Measurements from ENCODE around the gene HEATR5A. TPM values are rescaled to one million over a fixed set of nuclear protein-coding genes. Genes with fewer than 3 reads are reported as not detected.

Gene HEATR5A
- total and polyA plus RNA-seq, 2 of the 13 experiments (the other 11 are each of a cell fraction or from before 2014, with no cell fraction given) = 36.4 to 105 TPM

DNA sequence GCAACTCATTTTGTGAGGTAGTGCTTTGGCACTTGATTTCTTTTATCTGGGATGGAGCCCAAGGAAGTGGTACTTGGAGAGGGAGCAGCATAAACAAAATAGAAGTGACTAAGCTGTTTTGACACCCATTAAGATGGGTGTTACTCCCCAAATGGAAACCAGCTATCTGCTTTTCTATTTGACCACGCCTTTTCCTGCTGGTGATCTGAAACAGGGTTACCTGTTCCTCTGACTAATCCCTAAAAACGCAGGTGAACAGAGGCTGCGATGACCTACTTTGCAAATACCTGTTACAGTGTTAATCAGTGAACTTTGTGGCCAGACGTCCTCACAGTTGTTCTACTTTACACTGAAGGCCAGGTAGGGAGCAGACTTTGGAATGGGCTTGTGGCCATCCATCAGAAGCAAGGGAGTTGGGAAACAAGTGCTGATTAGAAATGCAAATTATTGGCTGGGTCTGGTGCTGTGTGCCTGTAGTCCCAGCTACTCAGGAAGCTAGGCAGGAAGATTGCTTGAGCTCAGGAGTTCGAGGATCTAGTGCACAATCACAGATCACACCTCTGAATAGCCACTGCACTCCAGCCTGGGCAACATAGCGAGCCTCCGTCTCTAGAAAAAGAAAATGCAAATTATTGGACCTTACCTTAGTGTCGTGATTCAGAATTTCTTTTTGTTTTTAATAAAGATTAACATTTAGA, 154.5 kb downstream of the HEATR5A start (continued):
- 0 out of 2 replicates have a peak, but pooled peaks have one; percentile 17 for TF ChIP-seq ZNF280D (CRISPR knock-in tag; IDR thresholded peaks at IDR 0.05)
- TF ChIP-seq, protein P1, sequence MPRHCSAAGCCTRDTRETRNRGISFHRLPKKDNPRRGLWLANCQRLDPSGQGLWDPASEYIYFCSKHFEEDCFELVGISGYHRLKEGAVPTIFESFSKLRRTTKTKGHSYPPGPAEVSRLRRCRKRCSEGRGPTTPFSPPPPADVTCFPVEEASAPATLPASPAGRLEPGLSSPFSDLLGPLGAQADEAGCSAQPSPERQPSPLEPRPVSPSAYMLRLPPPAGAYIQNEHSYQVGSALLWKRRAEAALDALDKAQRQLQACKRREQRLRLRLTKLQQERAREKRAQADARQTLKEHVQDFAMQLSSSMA (CRISPR knock-in tag; IDR thresholded peaks at IDR 0.05) = peak; percentile 94; the same call in 1 of the 2 replicates
- TF ChIP-seq WIZ (CRISPR knock-in tag; IDR thresholded peaks at IDR 0.05) = peak; percentile 56; the same call in 1 of the 2 replicates
- TF ChIP-seq, protein P2, sequence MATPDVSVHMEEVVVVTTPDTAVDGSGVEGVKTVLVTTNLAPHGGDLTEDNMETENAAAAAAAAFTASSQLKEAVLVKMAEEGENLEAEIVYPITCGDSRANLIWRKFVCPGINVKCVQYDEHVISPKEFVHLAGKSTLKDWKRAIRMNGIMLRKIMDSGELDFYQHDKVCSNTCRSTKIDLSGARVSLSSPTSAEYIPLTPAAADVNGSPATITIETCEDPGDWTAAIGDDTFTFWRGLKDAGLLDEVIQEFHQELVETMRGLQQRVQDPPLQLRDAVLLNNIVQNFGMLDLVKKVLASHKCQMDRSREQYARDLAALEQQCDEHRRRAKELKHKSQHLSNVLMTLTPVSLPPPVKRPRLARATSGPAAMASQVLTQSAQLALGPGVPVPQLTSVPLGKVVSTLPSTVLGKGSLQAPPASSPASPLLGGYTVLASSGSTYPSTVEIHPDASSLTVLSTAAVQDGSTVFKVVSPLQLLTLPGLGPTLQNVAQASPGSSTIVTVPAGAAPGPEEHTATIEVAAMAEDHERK (CRISPR knock-in tag; IDR thresholded peaks at IDR 0.05; ENCODE audit: low read depth) = no peak
- TF ChIP-seq CBX5 (CRISPR knock-in tag; IDR thresholded peaks at IDR 0.05; ENCODE audit: borderline replicate concordance) = peak; percentile 84; the same call in 1 of the 2 replicates
- TF ChIP-seq ZKSCAN5 (CRISPR knock-in tag; IDR thresholded peaks at IDR 0.05) = no peak
- TF ChIP-seq NR2F1 (CRISPR knock-in tag; IDR thresholded peaks at IDR 0.05) = peak in 1 of 2 experiments; percentile 59; a peak in 1 of 4 replicates
- TF ChIP-seq ZSCAN9 (CRISPR knock-in tag; IDR thresholded peaks at IDR 0.05; ENCODE audit: borderline replicate concordance) = peak; percentile 52; the same call in 1 of the 2 replicates
- TF ChIP-seq ZNF350 (CRISPR knock-in tag; IDR thresholded peaks at IDR 0.05; ENCODE audit: borderline replicate concordance, low read depth) = peak; percentile 50; the same call in 1 of the 2 replicates
- TF ChIP-seq SOX13 (IDR thresholded peaks at IDR 0.05) = peak; percentile 56; the same call in 1 of the 2 replicates
- TF ChIP-seq SOX13 (CRISPR knock-in tag; conservative IDR thresholded peaks at IDR 0.05 in 1 of 2, IDR thresholded peaks at IDR 0.05 in 1 of 2) = peak; percentile 85 to 89; a peak in 3 of 4 replicates
- peak; percentile 96 for TF ChIP-seq ZMYM3 (CRISPR knock-in tag; IDR thresholded peaks at IDR 0.05)
- no peak for TF ChIP-seq ASH2L (IDR thresholded peaks at IDR 0.05; ENCODE audit: insufficient read length, low read depth, low read length)
- TF ChIP-seq, protein P3, sequence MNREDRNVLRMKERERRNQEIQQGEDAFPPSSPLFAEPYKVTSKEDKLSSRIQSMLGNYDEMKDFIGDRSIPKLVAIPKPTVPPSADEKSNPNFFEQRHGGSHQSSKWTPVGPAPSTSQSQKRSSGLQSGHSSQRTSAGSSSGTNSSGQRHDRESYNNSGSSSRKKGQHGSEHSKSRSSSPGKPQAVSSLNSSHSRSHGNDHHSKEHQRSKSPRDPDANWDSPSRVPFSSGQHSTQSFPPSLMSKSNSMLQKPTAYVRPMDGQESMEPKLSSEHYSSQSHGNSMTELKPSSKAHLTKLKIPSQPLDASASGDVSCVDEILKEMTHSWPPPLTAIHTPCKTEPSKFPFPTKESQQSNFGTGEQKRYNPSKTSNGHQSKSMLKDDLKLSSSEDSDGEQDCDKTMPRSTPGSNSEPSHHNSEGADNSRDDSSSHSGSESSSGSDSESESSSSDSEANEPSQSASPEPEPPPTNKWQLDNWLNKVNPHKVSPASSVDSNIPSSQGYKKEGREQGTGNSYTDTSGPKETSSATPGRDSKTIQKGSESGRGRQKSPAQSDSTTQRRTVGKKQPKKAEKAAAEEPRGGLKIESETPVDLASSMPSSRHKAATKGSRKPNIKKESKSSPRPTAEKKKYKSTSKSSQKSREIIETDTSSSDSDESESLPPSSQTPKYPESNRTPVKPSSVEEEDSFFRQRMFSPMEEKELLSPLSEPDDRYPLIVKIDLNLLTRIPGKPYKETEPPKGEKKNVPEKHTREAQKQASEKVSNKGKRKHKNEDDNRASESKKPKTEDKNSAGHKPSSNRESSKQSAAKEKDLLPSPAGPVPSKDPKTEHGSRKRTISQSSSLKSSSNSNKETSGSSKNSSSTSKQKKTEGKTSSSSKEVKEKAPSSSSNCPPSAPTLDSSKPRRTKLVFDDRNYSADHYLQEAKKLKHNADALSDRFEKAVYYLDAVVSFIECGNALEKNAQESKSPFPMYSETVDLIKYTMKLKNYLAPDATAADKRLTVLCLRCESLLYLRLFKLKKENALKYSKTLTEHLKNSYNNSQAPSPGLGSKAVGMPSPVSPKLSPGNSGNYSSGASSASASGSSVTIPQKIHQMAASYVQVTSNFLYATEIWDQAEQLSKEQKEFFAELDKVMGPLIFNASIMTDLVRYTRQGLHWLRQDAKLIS (CRISPR knock-in tag; IDR thresholded peaks at IDR 0.05) = 0 out of 2 replicates have a peak, but pooled peaks have one; percentile 87
- no peak for TF ChIP-seq MYC (CRISPR knock-in tag; IDR thresholded peaks at IDR 0.05; ENCODE audit: borderline replicate concordance)
